Activated gamma-delta T cell treated with Interleukin-2 at 50 U/mL for 16 hours (primary cell): ENCODE results near the gene RIPK3.
"Not testable (repeated sequence)": the region's sequence is repeated elsewhere in the genome, so short reads cannot be mapped to it uniquely, and the experiment has no call there.

Source experiments
- DNase-seq: peaks from one replicate; pipeline ENCODE4 v3.0.0-alpha.2; 2020

RIPK3 gene

DNA sequence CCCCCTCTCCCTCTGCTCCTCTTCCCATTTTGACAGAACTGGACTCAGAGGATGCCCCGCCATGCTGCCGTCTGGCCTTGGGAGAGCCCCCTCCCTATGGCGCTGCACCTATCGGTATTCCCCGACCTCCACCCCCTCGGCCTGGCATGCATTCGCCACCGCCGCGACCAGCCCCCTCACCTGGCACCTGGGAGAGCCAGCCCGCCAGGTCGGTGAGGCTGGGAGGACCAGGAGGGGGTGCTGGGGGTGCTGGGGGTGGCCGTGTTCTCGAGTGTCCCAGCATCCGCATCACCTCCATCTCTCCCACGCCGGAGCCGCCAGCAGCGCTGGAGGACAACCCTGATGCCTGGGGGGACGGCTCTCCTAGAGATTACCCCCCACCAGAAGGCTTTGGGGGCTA is 29.7 kb upstream of the RIPK3 start:
- no peak for DNase-seq

DNA sequence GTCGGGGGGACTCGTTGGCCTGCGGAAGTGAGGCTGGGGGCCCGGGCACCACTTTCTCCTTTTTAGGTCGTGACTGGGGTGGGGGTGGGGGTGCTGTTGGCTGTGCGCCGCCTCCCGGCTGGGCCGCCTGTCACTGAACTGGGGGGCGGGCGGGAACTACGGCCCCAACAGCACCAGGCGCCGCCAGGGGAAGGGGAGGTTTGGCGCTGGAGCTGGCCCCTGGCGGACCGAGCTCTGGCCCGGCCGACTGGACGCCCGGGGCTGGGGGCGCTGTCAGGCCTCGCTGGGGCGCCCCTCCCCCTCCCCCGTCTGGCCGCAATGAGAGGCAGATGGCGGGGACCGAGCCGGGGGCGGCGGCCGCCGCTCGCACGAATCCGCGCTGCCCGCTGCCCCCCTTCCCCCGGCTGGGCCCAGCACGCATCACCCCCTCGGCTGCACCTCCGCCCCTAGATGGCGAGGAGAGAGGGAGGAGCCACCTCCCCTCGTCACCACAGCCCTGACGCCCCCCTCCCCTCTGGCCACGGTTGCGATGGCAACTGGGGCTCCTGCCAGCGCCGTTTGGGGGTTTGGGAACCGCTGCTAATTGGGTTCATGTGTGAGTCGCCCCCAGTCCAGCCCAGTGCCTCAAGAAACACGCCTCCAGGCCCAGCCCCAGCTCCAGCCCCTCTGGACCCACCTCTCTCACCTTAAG is 28.9 kb upstream of the RIPK3 start:
- peak; percentile 26 for DNase-seq

DNA sequence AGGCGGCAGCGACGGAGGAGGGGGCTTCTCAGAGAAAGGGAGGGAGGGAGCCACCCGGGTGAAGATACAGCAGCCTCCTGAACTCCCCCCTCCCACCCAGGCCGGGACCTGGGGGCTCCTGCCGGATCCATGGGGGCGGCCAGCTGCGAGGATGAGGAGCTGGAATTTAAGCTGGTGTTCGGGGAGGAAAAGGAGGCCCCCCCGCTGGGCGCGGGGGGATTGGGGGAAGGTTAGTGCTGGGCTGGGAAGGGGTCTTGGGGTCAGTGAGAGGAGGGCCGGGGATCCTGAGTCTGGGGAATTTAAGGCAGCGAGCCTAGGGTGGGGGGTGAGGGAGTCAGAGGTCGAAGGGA is 28.4 kb upstream of the RIPK3 start:
- no peak for DNase-seq

- DNase-seq = no peak
Observed at GRCh38 chr14:24367514-24368211, 27.9 kb upstream of the RIPK3 start, which contains the start of gene NFATC4. TSS of gene NFATC4 (plus strand) at chr14:24368184. CDS start at chr14:24368341, 157 bp downstream.

DNA sequence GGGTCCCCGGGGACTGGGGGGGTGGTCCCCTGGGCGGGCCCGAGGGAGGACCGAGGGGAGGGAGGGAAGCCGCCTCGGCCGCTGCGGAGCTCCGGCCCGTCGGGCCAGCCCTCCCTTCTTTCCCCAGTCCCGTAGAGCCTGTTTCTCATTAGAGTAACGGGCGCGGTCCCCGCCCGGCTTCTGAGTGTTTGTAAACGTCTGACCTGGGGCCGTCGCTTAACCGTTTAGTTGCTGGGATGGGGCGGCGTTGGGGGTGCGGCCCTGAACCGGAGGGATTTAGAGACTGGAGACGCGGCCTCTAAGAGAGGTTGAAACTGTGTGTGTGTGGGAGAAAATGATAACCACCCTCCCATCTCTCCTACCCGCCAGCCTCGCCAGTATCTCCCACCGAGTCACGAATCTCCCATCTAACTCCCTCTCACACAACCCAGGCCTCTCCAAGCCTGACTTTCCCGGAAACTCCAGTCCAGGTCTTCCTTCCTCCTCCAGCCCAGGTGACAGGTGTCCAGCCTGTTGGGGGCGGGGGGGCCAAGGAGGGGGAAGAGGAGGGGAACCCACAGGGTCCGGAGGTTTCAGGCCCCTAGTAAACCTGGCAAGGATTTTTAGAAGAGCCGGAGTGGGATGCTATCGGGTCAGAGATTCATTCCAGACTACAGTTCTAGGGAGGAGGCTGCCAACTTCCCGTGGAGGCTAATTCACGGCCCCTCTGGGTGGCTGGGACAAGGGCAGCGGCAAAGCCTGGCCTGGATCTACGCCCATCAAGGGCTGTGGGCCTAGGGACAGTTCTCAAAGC is 27.1 kb upstream of the RIPK3 start:
- DNase-seq = no peak

DNA sequence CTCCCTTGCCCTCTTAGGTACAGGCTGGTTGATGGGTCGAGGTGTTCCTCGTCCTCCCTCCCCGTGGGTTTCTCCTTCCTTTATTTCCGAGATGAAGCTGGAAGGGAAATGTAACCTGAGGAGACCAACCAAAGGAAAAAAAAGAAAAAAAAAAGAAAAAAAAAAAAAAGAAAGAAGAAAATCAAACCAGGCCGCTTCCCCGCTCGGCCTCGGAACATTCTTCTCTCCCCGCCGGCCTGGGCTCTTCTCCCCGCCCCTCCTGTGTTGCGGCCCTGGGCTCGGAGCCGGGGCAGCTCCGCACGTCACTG is 26.6 kb upstream of the RIPK3 start:
- DNase-seq = no peak

DNA sequence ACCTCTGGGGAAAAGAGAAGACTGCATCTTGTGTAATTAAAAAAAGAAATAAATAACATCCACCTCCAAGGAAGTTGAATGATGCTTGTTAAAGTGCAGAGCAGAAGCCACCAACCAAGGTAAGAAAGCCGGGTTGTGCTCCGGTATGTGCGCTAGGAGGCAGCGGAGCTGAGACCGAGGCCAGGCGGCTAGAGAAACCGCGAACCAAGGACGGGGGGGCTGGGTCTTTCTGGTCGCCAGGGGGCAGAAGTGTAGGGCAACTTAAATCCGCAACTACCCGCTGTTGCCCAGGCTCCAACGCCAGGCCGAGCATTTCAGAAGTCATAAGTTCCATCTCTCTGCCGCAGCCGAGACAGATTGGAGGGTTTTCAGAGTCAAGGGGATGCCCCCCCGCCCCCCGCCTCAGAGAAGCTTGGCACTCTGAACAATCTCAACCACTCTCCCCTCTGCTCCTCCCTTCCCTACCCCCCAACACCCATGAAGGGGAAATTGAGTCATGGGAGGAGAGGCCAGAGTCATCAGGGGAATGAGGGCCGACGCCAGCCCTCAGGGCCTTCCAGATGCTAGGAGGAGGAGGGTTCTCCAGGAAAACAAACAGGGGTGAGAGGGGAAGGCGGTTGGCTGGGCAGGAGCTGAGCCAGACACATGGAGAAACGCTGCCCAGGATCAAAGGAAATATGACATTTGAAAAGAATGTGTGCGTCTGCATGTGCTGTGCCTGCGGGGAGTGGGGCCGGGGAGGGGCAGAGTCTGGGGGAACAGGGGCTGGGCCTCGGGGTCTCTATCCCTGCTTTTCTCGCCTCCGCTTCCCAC is 26.0 kb upstream of the RIPK3 start:
- peak; percentile 61 for DNase-seq

- no peak for DNase-seq
Observed at GRCh38 chr14:24364841-24365240, 25.1 kb upstream of the RIPK3 start.

- DNase-seq = no peak
Observed at GRCh38 chr14:24363401-24363800, 23.6 kb upstream of the RIPK3 start.

GRCh38 chr14:24362241-24362960 is 22.6 kb upstream of the RIPK3 start:
- DNase-seq = no peak

DNA sequence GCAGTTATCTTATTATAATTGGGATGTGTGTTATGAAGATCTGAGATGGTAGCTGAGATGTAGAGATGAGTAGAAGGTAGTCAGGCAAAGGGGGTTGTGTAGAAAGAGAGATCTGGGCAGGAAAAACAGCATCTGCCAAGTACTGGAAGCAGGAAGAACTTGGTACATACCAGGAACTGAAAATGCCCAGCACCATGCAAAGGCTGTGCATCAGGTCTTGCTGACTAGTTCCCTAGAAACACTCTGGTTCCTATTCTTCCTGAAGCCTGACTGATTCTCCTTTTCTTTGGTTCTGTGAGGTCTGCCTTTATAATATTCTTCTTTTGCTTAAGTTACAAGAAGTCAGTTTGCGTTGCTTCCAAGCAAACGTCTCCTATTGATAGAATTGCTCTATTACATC is 21.5 kb upstream of the RIPK3 start:
- no peak for DNase-seq

DNA sequence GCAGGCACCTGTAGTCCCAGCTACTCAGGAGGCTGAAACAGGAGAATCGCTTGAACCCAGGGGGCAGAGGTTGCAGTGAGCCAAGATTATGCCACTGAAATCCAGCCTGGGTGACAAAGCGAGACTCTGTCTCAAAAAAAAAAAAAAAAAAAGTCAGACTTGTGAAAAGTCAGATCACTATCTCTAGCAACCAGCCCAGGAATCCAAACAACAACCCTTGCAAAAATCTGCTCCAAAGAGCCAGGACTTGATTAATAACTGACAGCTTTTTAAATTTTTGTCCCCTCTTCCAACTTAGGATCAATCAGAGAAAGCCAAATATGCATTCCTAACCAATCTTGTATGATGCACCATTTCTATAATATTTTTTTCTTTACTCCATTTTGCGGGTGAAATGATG is 20.5 kb upstream of the RIPK3 start:
- DNase-seq = no peak

DNA sequence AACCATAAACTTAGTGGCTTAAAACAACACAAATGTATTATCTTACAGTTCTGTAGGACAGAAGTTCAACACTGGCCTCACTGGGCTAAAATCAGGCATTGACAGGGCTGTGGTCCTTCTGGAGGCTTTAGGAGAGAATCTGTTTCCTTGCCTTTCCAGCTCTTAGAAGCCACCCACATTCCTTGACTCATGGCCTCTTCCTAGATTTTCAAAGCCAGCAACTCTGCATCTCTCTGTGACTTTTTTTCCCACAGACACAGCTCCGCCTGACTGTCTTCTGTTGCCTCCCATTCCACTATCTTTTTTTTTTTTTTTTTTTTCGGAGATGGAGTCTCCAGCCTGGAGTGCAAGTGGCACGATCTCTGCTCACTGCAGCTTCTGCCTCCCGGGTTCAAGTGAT is 16.4 kb upstream of the RIPK3 start:
- DNase-seq = no peak

DNA sequence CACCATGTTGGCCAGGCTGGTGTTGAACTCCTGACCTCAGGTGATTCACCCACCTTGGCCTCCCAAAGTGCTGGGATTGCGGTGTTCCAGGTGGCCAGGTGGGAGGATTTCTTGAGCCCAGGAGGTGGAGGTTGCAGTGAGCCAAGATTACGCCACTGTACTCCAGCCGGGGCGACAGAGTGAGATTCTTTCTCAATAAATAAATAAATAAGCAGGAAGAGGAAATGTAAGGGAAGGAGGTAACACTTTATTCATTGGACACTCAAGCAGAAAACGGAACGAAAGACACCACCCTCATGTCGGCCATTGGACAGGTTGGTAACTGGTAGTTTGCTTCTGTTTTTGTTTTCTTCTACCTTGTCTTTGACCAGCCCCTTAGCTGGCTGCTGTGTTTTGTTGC is 15.2 kb upstream of the RIPK3 start:
- no peak for DNase-seq

GRCh38 chr14:24354482-24354825 is 14.7 kb upstream of the RIPK3 start:
- not testable (repeated sequence) for DNase-seq

- no peak for DNase-seq
Observed at GRCh38 chr14:24353559-24354481, 14.0 kb upstream of the RIPK3 start.

GRCh38 chr14:24351517-24351916 is 11.7 kb upstream of the RIPK3 start:
- no peak for DNase-seq

DNA sequence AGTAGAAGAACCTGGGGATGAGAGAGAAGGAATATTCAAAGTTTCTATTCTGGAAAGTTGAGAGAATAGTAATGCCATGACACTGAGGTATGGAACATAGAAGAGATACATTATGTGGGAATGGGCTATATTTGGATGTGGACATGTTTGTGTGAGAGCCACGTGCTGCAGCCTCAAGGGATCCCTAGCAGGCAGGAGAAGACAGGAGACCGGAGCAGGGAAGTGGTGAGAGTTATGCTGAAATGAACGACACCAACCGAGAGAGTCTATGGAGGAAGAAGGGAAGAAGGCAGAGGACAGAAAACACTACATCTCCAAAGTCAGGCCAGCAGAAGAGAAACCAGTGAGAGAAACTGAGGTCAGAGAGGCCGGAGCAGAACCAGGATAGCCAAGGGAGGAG is 10.0 kb upstream of the RIPK3 start:
- no peak for DNase-seq

DNA sequence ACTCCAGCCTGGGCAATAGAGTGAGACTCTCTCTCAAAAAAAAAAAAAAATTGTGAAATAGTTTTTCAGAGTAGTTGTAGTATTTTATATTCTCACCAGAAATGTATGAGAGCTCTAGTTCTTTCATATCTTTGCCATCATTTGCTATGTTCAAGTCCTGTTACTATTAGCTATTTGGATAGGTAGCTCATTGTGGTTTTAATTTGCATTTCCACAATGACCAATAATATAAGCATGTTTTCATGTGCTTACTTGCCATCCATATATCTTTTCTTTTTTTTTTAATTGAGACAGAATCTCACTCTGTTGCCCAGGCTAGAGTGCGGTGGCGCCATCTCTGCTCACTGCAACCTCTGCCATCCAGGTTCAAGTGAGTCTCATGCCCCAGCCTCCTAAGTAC is 8.4 kb upstream of the RIPK3 start:
- DNase-seq = no peak

DNA sequence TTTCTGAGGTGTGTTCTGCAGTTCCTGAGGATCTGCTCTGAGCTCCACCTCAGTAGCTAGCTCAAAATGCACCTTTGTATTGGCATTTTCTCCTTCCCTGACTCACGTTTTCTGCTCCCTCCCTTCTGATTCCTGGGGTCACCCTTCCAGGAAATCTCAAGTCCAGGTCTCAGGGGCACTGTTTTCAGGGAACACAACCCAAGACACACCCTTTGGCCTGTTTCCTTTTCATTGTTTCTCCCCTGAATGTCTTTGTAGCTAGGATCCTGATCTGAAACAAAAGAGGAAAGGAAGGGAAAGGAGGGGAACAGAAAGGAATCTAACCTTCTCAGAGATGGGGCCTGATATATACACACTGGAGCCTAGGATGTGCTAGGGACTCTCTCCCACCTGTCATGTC is 7.3 kb upstream of the RIPK3 start:
- DNase-seq = no peak

DNA sequence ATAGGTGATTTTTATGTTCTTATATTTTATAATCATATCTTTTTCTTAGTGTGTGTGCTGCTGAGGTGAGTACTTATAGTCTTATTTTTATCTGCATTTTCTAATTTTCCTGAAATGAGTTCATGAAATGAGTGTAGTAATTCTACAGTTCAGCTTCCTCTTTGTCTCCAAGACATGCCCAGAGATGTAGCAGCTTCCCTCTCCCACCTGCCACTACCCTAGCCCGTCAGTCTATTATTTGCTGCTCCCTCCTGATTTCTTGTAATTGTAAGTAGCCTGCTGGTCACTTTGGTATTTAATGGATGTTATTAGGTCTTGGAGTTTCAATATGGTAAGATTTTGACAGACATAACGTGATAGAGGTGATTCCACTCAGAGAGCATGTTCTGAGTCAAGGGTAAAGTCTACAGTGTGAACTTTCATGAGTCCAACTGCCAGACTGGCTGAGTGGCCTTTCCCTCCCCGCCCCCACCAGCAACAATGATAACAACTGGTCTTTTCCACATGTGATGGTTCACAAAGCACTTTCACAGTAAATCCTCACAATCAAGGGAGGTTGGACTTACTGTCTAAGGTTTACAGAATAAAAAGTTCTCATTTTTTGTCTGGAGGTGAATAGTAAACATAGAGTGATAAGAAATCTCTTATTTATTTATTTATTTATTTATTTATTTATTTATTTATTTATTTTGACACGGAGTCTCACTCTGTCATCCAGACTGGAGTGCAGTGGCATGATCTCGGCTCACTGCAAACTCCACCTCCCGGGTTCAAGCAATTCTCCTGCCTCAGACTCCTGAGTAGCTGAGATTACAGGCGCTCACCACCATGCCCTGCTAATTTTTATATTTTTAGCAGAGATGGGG is 4.2 kb upstream of the RIPK3 start:
- no peak for DNase-seq
